ENCODE data around the gene GLIPR1. TPM values are rescaled to one million over a fixed set of nuclear protein-coding genes. Genes with fewer than 3 reads are reported as not detected.

GLIPR1 gene
- total RNA-seq, 1 experiment from 2014 or later = 0.13 TPM

DNA sequence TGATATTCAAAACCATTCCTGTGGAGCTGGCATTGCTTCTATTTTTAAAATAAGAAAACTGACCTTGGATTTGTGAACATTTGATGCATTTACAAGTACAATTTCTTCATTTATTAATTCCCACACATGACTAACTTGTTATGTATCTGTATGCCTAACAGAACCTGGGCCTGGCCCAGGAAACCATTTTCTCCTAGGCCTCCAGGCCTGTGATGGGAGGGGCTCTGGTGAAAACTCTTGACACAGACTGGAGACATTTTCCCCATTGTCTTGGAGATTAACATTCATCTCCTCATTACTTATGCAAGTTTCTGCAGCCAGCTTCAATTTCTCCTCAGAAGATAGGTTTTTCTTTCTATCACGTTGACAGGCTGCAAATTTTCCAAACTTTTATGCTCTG lies 47.6 kb upstream of the GLIPR1 start:
- H2AK5ac ChIP-seq (ENCODE audit: insufficient read length, low read length) = no peak overlapping the region
- H4K91ac ChIP-seq (ENCODE audit: insufficient read length, low read depth, low read length) = no peak overlapping the region
- H3K14ac ChIP-seq (ENCODE audit: insufficient read depth, low read length) = no peak overlapping the region
- H4K5ac ChIP-seq (ENCODE audit: insufficient read length, low read depth, low read length) = no peak overlapping the region
- no peaks in the 10 kb centered on the region for H3K23me2 ChIP-seq (ENCODE audit: insufficient read length, low read depth, low read length, poor library complexity, severe bottlenecking)
- H2BK5ac ChIP-seq (ENCODE audit: insufficient read length, low read length) = no peak overlapping the region
- DNase-seq = no peak
- TF ChIP-seq CTCF (conservative IDR thresholded peaks at IDR 0.05) = no peak
- no peak overlapping the region for H3K23ac ChIP-seq (ENCODE audit: insufficient read length, low read depth, low read length)
- H3K4me1 ChIP-seq (ENCODE audit: insufficient read depth, low read length) = no peaks in the 10 kb centered on the region; the same call in 1 of the 2 replicates
- H2BK12ac ChIP-seq (ENCODE audit: insufficient read length, low read depth, low read length) = no peak overlapping the region
- H4K20me1 ChIP-seq (ENCODE audit: control insufficient read depth, insufficient read depth, insufficient read length) = no peaks in the 10 kb centered on the region
- H3T11ph ChIP-seq (ENCODE audit: low read length) = no peak overlapping the region
- no peaks in the 10 kb centered on the region for H3K79me2 ChIP-seq (ENCODE audit: insufficient read depth, low read length)
- H2AFZ ChIP-seq (ENCODE audit: low read length) = no peak overlapping the region
- H2BK15ac ChIP-seq (ENCODE audit: low read depth, low read length) = no peak overlapping the region
- H3K9me3 ChIP-seq (ENCODE audit: control insufficient read depth, low read depth, low read length) = peaks cover 10% of the 10 kb centered on the region
- H3K9ac ChIP-seq (ENCODE audit: extremely low read depth, insufficient read length, low read length) = no peak overlapping the region
- H3K4me2 ChIP-seq (ENCODE audit: insufficient read depth, insufficient read length, low read length) = no peak overlapping the region
- peaks cover 23 to 61% (median 46%) of the 10 kb centered on the region in 3 experiments for H3K36me3 Mint-ChIP-seq (ENCODE audit: insufficient read depth in 1 of 3, low read depth in 3 of 3)
- H4K8ac ChIP-seq (replicated peaks; ENCODE audit: insufficient read length, low read depth, low read length) = no peak overlapping the region
- H3K27ac Mint-ChIP-seq = peak overlapping the region in 1 of 3 experiments; percentile 84; a peak in 1 of 7 replicates
- H3K4ac ChIP-seq (ENCODE audit: low read depth, low read length) = no peak overlapping the region
- H2BK20ac ChIP-seq (ENCODE audit: low read depth, low read length, poor library complexity, severe bottlenecking) = no peak overlapping the region
- peaks cover 61 to 62% of the 10 kb centered on the region in 2 experiments for H3K9me3 Mint-ChIP-seq
- H3K79me1 ChIP-seq (ENCODE audit: insufficient read depth, low read depth, low read length, poor library complexity, severe bottlenecking) = no peaks in the 10 kb centered on the region
- H3K27me3 Mint-ChIP-seq (ENCODE audit: low read depth) = no peaks in the 10 kb centered on the region; the same call in 1 of the 2 replicates
- WGBS (ENCODE audit: extremely low coverage, insufficient read length, low lambda C conversion rate) = no CpG with 5 or more reads among the region's 1 CpG
- H3K4me1 Mint-ChIP-seq = peaks cover 26 to 29% of the 10 kb centered on the region in 2 experiments
- no peak overlapping the region for H3K18ac ChIP-seq (ENCODE audit: insufficient read length, low read depth, low read length)
- no peak overlapping the region for H2BK120ac ChIP-seq (ENCODE audit: low read depth, low read length, poor library complexity, severe bottlenecking)
- no peak overlapping the region for H3K56ac ChIP-seq (ENCODE audit: insufficient read length, low read depth, low read length)
- H3K27ac ChIP-seq (ENCODE audit: insufficient read length, low read depth, low read length) = no peak overlapping the region
- H3K4me3 Mint-ChIP-seq = no peak overlapping the region
- no peaks in the 10 kb centered on the region for H3K27me3 ChIP-seq (ENCODE audit: insufficient read depth, low read length)
